PFSK-1 (cell line): Measurements from ENCODE around the gene DNM3.

Source experiments
- POLR2AphosphoS5 ChIP-seq: IDR thresholded peaks from 2 replicates; pipeline ENCODE4 v1.6.1; 2012; ENCODE audit warnings: low read depth, mild to moderate bottlenecking, control low read depth, low read length, moderate library complexity
- REST ChIP-seq, 2 experiments: IDR thresholded peaks; 2 replicates each; pipeline versions ENCODE4 v1.6.1 to v1.8.0; 2011 to 2012; ENCODE audit warnings: low read depth in 2 of 2, low read length in 2 of 2, control low read depth in 1 of 2, inconsistent platforms in 1 of 2, mild to moderate bottlenecking in 1 of 2, moderate library complexity in 1 of 2; ENCODE audit not compliant: insufficient read depth in 1 of 2
- SIN3A ChIP-seq: IDR thresholded peaks from 2 replicates; pipeline ENCODE4 v1.6.1; 2012; ENCODE audit warnings: mild to moderate bottlenecking, low read length, moderate library complexity, borderline replicate concordance; ENCODE audit not compliant: insufficient read depth

- no peak for TF ChIP-seq SIN3A
- TF ChIP-seq REST (IDR thresholded peaks at IDR 0.05; ENCODE audit: insufficient read depth in 1 of 2, low read depth in 2 of 2, low read length in 2 of 2) = no peak
- TF ChIP-seq POLR2AphosphoS5 = no peak
These were observed 72.1 kb downstream of the DNM3 start for GRCh38 chr1:171913385-171913784.
